ENCODE data around the gene CCDC107. TPM values are rescaled to one million over a fixed set of nuclear protein-coding genes. Genes with fewer than 3 reads are reported as not detected.

The CCDC107 gene
- total RNA-seq, 1 experiment from 2014 or later, result 11.8 TPM

DNA sequence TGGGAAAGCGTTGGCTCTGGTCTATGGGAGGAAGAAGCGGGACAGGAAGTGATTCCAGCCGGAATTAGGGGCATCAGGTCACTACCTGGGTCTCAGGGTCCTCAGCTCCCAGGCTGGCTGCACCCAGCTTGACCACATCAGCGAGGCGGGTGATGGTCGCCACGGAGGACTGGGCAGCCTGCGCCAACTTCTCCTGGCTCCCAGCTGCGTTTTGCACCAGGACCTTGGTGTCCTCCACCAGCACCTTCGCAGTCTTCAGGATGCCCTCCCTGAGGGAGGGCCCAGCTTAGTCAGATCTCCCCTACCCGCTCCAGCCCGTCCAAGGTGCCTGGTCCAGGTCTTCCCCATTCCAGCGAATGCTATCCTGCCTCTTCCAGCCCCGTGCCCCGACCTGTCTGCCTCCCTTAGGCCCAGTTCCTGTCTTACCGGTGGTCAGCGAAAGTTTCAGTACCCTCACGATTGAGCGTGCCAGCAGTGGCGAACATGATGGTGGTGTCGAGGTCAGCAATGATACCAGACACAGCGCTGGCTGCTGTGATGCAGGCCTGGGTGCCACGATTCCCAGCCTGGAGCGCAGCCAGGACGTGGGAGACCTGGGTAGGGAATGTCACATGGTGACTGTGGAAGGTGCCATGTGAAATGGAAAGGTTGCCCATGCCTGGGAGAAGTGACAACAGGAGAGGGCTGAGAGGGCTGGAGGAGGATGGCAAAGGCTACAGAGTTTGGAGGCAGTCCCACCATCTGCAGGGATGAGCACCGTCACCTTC is 46.0 kb downstream of the CCDC107 start:
- no peak overlapping the region for H3K4me3 ChIP-seq (ENCODE audit: low read depth, low read length)
- ChIA-PET CTCF (interaction anchor here (1.5 to 1.7 kb wide), 2 partner anchors 43 to 46 kb away, joined by 3 to 5 read pairs; partner anchors contain the start of genes CCDC107 and RMRP), POLR2A (no interaction called here)
- Mint-ChIP-seq H3K4me1 (ENCODE audit: low read depth, unreplicated experiment) (no peaks in the 10 kb centered on the region), H3K27ac (ENCODE audit: unreplicated experiment) (no peak overlapping the region), H3K36me3 (ENCODE audit: insufficient read depth, unreplicated experiment) (peaks cover 53% of the 10 kb centered on the region), H3K4me3 (ENCODE audit: unreplicated experiment) (no peak overlapping the region), H3K27me3 (ENCODE audit: insufficient read depth, unreplicated experiment) (no peaks in the 10 kb centered on the region), H3K9me3 (ENCODE audit: unreplicated experiment) (no peaks in the 10 kb centered on the region)
- TF ChIP-seq, protein P1, sequence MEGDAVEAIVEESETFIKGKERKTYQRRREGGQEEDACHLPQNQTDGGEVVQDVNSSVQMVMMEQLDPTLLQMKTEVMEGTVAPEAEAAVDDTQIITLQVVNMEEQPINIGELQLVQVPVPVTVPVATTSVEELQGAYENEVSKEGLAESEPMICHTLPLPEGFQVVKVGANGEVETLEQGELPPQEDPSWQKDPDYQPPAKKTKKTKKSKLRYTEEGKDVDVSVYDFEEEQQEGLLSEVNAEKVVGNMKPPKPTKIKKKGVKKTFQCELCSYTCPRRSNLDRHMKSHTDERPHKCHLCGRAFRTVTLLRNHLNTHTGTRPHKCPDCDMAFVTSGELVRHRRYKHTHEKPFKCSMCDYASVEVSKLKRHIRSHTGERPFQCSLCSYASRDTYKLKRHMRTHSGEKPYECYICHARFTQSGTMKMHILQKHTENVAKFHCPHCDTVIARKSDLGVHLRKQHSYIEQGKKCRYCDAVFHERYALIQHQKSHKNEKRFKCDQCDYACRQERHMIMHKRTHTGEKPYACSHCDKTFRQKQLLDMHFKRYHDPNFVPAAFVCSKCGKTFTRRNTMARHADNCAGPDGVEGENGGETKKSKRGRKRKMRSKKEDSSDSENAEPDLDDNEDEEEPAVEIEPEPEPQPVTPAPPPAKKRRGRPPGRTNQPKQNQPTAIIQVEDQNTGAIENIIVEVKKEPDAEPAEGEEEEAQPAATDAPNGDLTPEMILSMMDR (IDR thresholded peaks at IDR 0.05; ENCODE audit: insufficient read depth in 1 of 2, low read depth in 1 of 2, low read length in 1 of 2, severe bottlenecking in 1 of 2, unreplicated experiment in 1 of 2), result no peak
- H3K9me3 ChIP-seq, result no peaks in the 10 kb centered on the region
- peaks cover 8% of the 10 kb centered on the region for H3K36me3 ChIP-seq (ENCODE audit: control insufficient read depth, insufficient read depth, low read length)
- intact Hi-C loops (cut with micrococcal nuclease; ENCODE audit: unreplicated experiment), result no loop called here
- H3K4me1 ChIP-seq, result no peaks in the 10 kb centered on the region
- H3K27me3 ChIP-seq (replicated peaks; ENCODE audit: control insufficient read depth, insufficient read depth, low read length), result no peaks in the 10 kb centered on the region
- DNase-seq, result no peak
- BruUV-seq (replicated peaks), result TSS peak; percentile 34

DNA sequence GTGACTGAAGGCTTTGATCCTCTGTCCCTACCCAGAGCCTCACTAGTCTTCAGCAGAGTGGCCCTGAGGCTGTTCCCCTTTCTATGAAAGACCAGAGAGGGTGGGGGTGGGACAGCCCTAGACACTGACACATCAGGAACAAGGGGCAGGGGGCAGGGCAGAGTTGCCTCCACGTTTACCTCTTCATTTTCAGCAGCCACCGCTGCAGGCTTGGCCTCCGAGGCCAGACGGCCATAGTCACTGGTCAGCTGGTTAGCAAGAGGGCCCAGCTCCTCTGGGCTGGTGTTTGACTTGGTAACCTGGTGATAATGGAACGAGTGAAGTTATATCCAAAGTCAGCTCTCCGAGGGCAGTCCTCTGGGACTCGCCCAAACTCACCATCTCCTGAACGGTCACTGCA is 47.3 kb downstream of the CCDC107 start:
- DNase-seq, result no peak
- H3K36me3 ChIP-seq (ENCODE audit: control insufficient read depth, insufficient read depth, low read length), result peaks cover 9% of the 10 kb centered on the region
- ChIA-PET POLR2A (no interaction called here), CTCF (interaction anchor here (1.1 to 1.7 kb wide), 2 partner anchors 9 to 44 kb away, joined by 3 to 5 read pairs; no protein-coding TSS in a partner anchor)
- Mint-ChIP-seq H3K4me3 (ENCODE audit: unreplicated experiment) (no peak overlapping the region), H3K36me3 (ENCODE audit: insufficient read depth, unreplicated experiment) (peaks cover 61% of the 10 kb centered on the region), H3K4me1 (ENCODE audit: low read depth, unreplicated experiment) (no peaks in the 10 kb centered on the region), H3K27ac (ENCODE audit: unreplicated experiment) (no peak overlapping the region), H3K9me3 (ENCODE audit: unreplicated experiment) (no peaks in the 10 kb centered on the region), H3K27me3 (ENCODE audit: insufficient read depth, unreplicated experiment) (no peaks in the 10 kb centered on the region)
- H3K27me3 ChIP-seq (replicated peaks; ENCODE audit: control insufficient read depth, insufficient read depth, low read length), result no peaks in the 10 kb centered on the region
- H3K4me1 ChIP-seq, result no peaks in the 10 kb centered on the region
- no peaks in the 10 kb centered on the region for H3K9me3 ChIP-seq
- no TSS peak for BruUV-seq (replicated peaks)
- TF ChIP-seq, protein P1 (IDR thresholded peaks at IDR 0.05; ENCODE audit: insufficient read depth in 1 of 2, low read depth in 1 of 2, low read length in 1 of 2, severe bottlenecking in 1 of 2, unreplicated experiment in 1 of 2), result no peak
- intact Hi-C loops (cut with micrococcal nuclease; ENCODE audit: unreplicated experiment), result no loop called here
- H3K4me3 ChIP-seq (ENCODE audit: low read depth, low read length), result no peak overlapping the region

DNA sequence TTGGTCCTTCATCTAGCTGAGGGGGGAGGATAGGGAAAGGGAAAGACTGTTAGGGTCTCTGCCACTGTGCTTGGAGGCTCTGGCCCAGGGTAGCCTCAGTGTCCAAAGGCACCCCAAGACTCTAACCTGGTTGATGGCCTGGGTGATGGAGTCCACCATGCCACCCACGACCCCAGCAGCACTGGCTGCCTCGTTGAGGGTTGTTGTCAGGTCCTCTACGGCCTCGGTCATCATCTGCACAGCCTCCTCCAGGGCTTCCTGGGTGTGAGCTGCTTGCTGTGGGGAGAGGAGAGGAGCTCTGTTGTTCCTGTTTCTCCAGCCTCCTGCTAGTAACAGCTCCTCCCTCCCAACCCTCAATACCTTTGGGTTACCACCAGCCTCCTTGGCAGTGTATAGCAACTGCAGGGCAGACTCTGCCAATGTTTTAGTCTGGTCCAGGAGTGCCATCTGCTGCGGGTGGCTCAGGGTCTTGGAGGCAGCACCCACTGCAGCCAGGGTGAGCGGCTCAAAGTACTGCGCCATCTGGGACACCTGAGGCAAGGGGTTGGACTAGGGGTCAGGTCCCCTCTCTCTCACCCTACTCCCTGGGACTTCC is 47.8 kb downstream of the CCDC107 start:
- intact Hi-C loops (cut with micrococcal nuclease; ENCODE audit: unreplicated experiment), result no loop called here
- POLR2A ChIA-PET, result no interaction called here
- H3K4me1 ChIP-seq, result no peaks in the 10 kb centered on the region
- H3K27me3 ChIP-seq (replicated peaks; ENCODE audit: control insufficient read depth, insufficient read depth, low read length), result no peaks in the 10 kb centered on the region
- TF ChIP-seq, protein P1 (IDR thresholded peaks at IDR 0.05; ENCODE audit: insufficient read depth in 1 of 2, low read depth in 1 of 2, low read length in 1 of 2, severe bottlenecking in 1 of 2, unreplicated experiment in 1 of 2), result no peak
- Mint-ChIP-seq H3K4me1 (ENCODE audit: low read depth, unreplicated experiment) (no peaks in the 10 kb centered on the region), H3K36me3 (ENCODE audit: insufficient read depth, unreplicated experiment) (peaks cover 67% of the 10 kb centered on the region), H3K4me3 (ENCODE audit: unreplicated experiment) (no peak overlapping the region), H3K27ac (ENCODE audit: unreplicated experiment) (no peak overlapping the region), H3K27me3 (ENCODE audit: insufficient read depth, unreplicated experiment) (no peaks in the 10 kb centered on the region), H3K9me3 (ENCODE audit: unreplicated experiment) (no peaks in the 10 kb centered on the region)
- H3K9me3 ChIP-seq, result no peaks in the 10 kb centered on the region
- H3K36me3 ChIP-seq (ENCODE audit: control insufficient read depth, insufficient read depth, low read length), result peaks cover 11% of the 10 kb centered on the region
- no peak overlapping the region for H3K4me3 ChIP-seq (ENCODE audit: low read depth, low read length)
- CTCF ChIA-PET, result interaction anchor here (1.1 kb wide), 1 partner anchor 9 kb away, joined by 3 read pairs; no protein-coding TSS in a partner anchor
- no peak for DNase-seq
- BruUV-seq (replicated peaks), result TSS peak; percentile 45

All from Caco-2 (cell line).